Neural cell (in vitro differentiated cells): Measurements from ENCODE around the gene TMEM190. TPM values are rescaled to one million over a fixed set of nuclear protein-coding genes. Genes with fewer than 3 reads are reported as not detected.

Source experiments
- H2AFZ ChIP-seq: fragments of 200-600, 300-800 bp; sonication (generic), shearing (Covaris generic); 2 replicates; pipeline ENCODE4 v1.6.0; 2014; ENCODE audit warnings: low read depth, mild to moderate bottlenecking, antibody characterized with exemption, low read length, moderate library complexity
- H3F3A ChIP-seq: fragments of 200-600 bp; shearing (Covaris generic); 2 replicates; pipeline ENCODE4 v1.6.1; 2016; ENCODE audit warnings: mild to moderate bottlenecking, moderate library complexity, mixed read lengths, antibody characterized with exemption, low read length; ENCODE audit not compliant: insufficient read depth, poor library complexity, severe bottlenecking
- H3K27ac ChIP-seq: fragments of 200-600, 300-800 bp; sonication (generic), shearing (Covaris generic); 2 replicates; pipeline ENCODE4 v1.5.1; 2014; ENCODE audit warnings: mild to moderate bottlenecking, low read length, moderate library complexity
- H3K27me3 ChIP-seq: fragments of 300-800, 200-600 bp; sonication (generic), shearing (Covaris generic); 2 replicates; pipeline ENCODE4 v1.6.0; 2014; ENCODE audit warnings: mild to moderate bottlenecking, low read depth, low read length, moderate library complexity; ENCODE audit not compliant: insufficient read depth
- H3K36me3 ChIP-seq: fragments of 300-800, 200-600 bp; sonication (generic), shearing (Covaris generic); 2 replicates; pipeline ENCODE4 v1.5.1; 2014; ENCODE audit warnings: mild to moderate bottlenecking, antibody characterized with exemption, low read length, moderate library complexity; ENCODE audit not compliant: insufficient read depth
- H3K4me2 ChIP-seq: fragments of 300-800, 200-600 bp; sonication (generic), shearing (Covaris generic); 2 replicates; pipeline ENCODE4 v1.6.0; 2014; ENCODE audit warnings: mild to moderate bottlenecking, low read length
- H3K4me3 ChIP-seq: fragments of 300-800, 200-600 bp; sonication (generic), shearing (Covaris generic); 2 replicates; pipeline ENCODE4 v1.5.1; 2014; ENCODE audit warnings: mild to moderate bottlenecking, low read length, moderate library complexity
- H3K79me2 ChIP-seq: fragments of 200-600 bp; shearing (Covaris generic); replicated peaks from 2 replicates; pipeline ENCODE4 v1.6.0; 2014; ENCODE audit warnings: mild to moderate bottlenecking, low read length, moderate library complexity; ENCODE audit not compliant: insufficient read depth
- H3K9ac ChIP-seq: fragments of 300-800, 200-600 bp; sonication (generic), shearing (Covaris generic); 2 replicates; pipeline ENCODE4 v1.6.1; 2016; ENCODE audit warnings: mild to moderate bottlenecking, low read length, mixed read lengths
- H3K9me2 ChIP-seq: fragments of 200-600 bp; shearing (Covaris generic); 2 replicates; pipeline ENCODE4 v1.6.1; 2016; ENCODE audit warnings: mild to moderate bottlenecking, low read length, mixed read lengths; ENCODE audit not compliant: insufficient read depth
- H3K9me3 ChIP-seq: fragments of 200-600, 300-800 bp; sonication (generic), shearing (Covaris generic); 2 replicates; pipeline ENCODE4 v1.6.1; 2016; ENCODE audit warnings: mild to moderate bottlenecking, mixed run types, low read length, moderate library complexity, mixed read lengths
- H4K20me1 ChIP-seq: fragments of 200-600 bp; shearing (Covaris generic); 2 replicates; pipeline ENCODE4 v1.6.1; 2016; ENCODE audit warnings: mild to moderate bottlenecking, mixed run types; ENCODE audit not compliant: insufficient read depth
- CTCF ChIP-seq: fragments of 450-650 bp; IDR thresholded peaks from 2 replicates; pipeline ENCODE4 v1.5.1; 2014; ENCODE audit warnings: antibody characterized with exemption, mild to moderate bottlenecking, moderate library complexity; ENCODE audit not compliant: poor library complexity, severe bottlenecking
- EP300 ChIP-seq: fragments of 450-650 bp; conservative IDR thresholded peaks from 2 replicates; pipeline ENCODE4 v1.6.1; 2014; ENCODE audit warnings: antibody characterized with exemption, mild to moderate bottlenecking, moderate library complexity; ENCODE audit not compliant: poor library complexity, severe bottlenecking
- EZH2 ChIP-seq: fragments of 200-600, 300-800 bp; shearing (Covaris generic), sonication (generic); IDR thresholded peaks from 2 replicates; pipeline ENCODE4 v1.6.1; 2014; ENCODE audit warnings: antibody characterized with exemption, low read length, borderline replicate concordance, mild to moderate bottlenecking; ENCODE audit not compliant: insufficient read depth, poor library complexity, severe bottlenecking
- MXI1 ChIP-seq: fragments of 450-650 bp; conservative IDR thresholded peaks from 2 replicates; pipeline ENCODE4 v1.6.1; 2014; ENCODE audit warnings: antibody characterized with exemption, mild to moderate bottlenecking; ENCODE audit not compliant: poor library complexity, severe bottlenecking
- POLR2AphosphoS5 ChIP-seq: IDR thresholded peaks from 2 replicates; pipeline ENCODE4 v1.6.1; 2012
- RAD21 ChIP-seq: fragments of 450-650 bp; conservative IDR thresholded peaks from 2 replicates; pipeline ENCODE4 v1.6.1; 2014; ENCODE audit warnings: antibody characterized with exemption, mild to moderate bottlenecking, moderate library complexity
- REST ChIP-seq: IDR thresholded peaks from 2 replicates; pipeline ENCODE4 v1.6.1; 2012; ENCODE audit warnings: borderline replicate concordance
- SMC3 ChIP-seq: fragments of 450-650 bp; conservative IDR thresholded peaks from 2 replicates; pipeline ENCODE4 v1.6.1; 2014; ENCODE audit warnings: antibody characterized with exemption, mild to moderate bottlenecking, moderate library complexity; ENCODE audit not compliant: poor library complexity
- TAF1 ChIP-seq: IDR thresholded peaks from 2 replicates; pipeline ENCODE4 v1.6.1; 2012; ENCODE audit warnings: low read depth
- polyA plus RNA-seq: library from polyadenylated mRNA; depleted of rRNA; stranded (reverse); fragments of >200 nt; gene quantifications from 2 replicates; pipeline ENCODE4 v1.2.3, GENCODE V29; 2014

Gene TMEM190
- polyA plus RNA-seq, 1 donor from 2014 or later: not detected

- peaks cover 10% of the 10 kb centered on the region for H3K79me2 ChIP-seq
- no peaks in the 10 kb centered on the region for H3F3A ChIP-seq
- no peak for TF ChIP-seq CTCF
- peak; percentile 19 for TF ChIP-seq MXI1
- no peak for TF ChIP-seq TAF1
- no peak for TF ChIP-seq RAD21
- TF ChIP-seq POLR2AphosphoS5: peak; percentile 43
- no peak overlapping the region for H2AFZ ChIP-seq
- no peaks in the 10 kb centered on the region for H3K36me3 ChIP-seq
- H3K9me3 ChIP-seq: no peaks in the 10 kb centered on the region
- no peaks in the 10 kb centered on the region for H3K9me2 ChIP-seq
- H3K27me3 ChIP-seq: no peaks in the 10 kb centered on the region
- peak overlapping the region; percentile 95 for H3K4me3 ChIP-seq
- peak overlapping the region; percentile 100 for H3K4me2 ChIP-seq
- peaks cover 5% of the 10 kb centered on the region for H4K20me1 ChIP-seq
- H3K27ac ChIP-seq: peak overlapping the region; percentile 98
- peak overlapping the region; percentile 99 for H3K9ac ChIP-seq
Observed at GRCh38 chr19:55341171-55341588, 35.4 kb upstream of the TMEM190 start.

GRCh38 chr19:55341595-55342531, 34.8 kb upstream of the TMEM190 start:
- Histone ChIP-seq H3K4me2 (peak overlapping the region; percentile 5), H3K79me2 (peaks cover 10% of the 10 kb centered on the region), H3K27ac (peak overlapping the region; percentile 98), H3K36me3 (no peaks in the 10 kb centered on the region), H3K9me3 (no peaks in the 10 kb centered on the region), H2AFZ (no peak overlapping the region), H4K20me1 (peaks cover 5% of the 10 kb centered on the region), H3K9me2 (no peaks in the 10 kb centered on the region), H3K27me3 (no peaks in the 10 kb centered on the region), H3K9ac (peak overlapping the region; percentile 99), H3K4me3 (peak overlapping the region; percentile 95), H3F3A (no peaks in the 10 kb centered on the region)
- TF ChIP-seq EP300 (no peak), TAF1 (no peak), SMC3 (no peak), MXI1 (peak; percentile 7), RAD21 (no peak)

- Histone ChIP-seq H3K36me3 (no peaks in the 10 kb centered on the region), H3F3A (no peaks in the 10 kb centered on the region), H3K79me2 (peaks cover 10% of the 10 kb centered on the region), H3K4me2 (no peak overlapping the region), H3K9ac (no peak overlapping the region), H3K27ac (no peak overlapping the region), H3K27me3 (no peaks in the 10 kb centered on the region), H3K9me2 (no peaks in the 10 kb centered on the region), H3K4me3 (no peak overlapping the region), H3K9me3 (no peaks in the 10 kb centered on the region), H4K20me1 (peaks cover 5% of the 10 kb centered on the region), H2AFZ (no peak overlapping the region)
- TF ChIP-seq EZH2: no peak
- TF ChIP-seq TAF1: no peak
- no peak for TF ChIP-seq SMC3
- TF ChIP-seq REST: no peak
- TF ChIP-seq MXI1: no peak
- no peak for TF ChIP-seq EP300
- TF ChIP-seq CTCF: no peak
- no peak for TF ChIP-seq POLR2AphosphoS5
- TF ChIP-seq RAD21: no peak
Observed at GRCh38 chr19:55344444-55344843, 32.2 kb upstream of the TMEM190 start.
